IPS-18a (cell line): ENCODE data around the gene OR5L1.

Source experiments
- H3K27ac ChIP-seq: one replicate; pipeline ENCODE4 v1.5.1; 2013; ENCODE audit warnings: low read length
- H3K27me3 ChIP-seq: one replicate; pipeline ENCODE4 v1.6.1; 2013; ENCODE audit warnings: mild to moderate bottlenecking, low read length; ENCODE audit not compliant: control insufficient read depth, insufficient read depth
- H3K36me3 ChIP-seq: one replicate; pipeline ENCODE4 v1.6.1; 2013; ENCODE audit warnings: low read depth, low read length; ENCODE audit not compliant: control insufficient read depth
- H3K4me1 ChIP-seq: one replicate; pipeline ENCODE4 v1.6.1; 2013; ENCODE audit warnings: low read depth, low read length; ENCODE audit not compliant: control insufficient read depth
- H3K4me3 ChIP-seq: one replicate; pipeline ENCODE4 v1.5.1; 2013; ENCODE audit warnings: low read length
- H3K9ac ChIP-seq: one replicate; pipeline ENCODE4 v1.6.1; 2013; ENCODE audit warnings: mild to moderate bottlenecking, low read length, moderate library complexity
- H3K9me3 ChIP-seq: one replicate; pipeline ENCODE4 v1.6.1; 2013; ENCODE audit warnings: low read depth, low read length; ENCODE audit not compliant: control insufficient read depth

The OR5L1 gene

DNA sequence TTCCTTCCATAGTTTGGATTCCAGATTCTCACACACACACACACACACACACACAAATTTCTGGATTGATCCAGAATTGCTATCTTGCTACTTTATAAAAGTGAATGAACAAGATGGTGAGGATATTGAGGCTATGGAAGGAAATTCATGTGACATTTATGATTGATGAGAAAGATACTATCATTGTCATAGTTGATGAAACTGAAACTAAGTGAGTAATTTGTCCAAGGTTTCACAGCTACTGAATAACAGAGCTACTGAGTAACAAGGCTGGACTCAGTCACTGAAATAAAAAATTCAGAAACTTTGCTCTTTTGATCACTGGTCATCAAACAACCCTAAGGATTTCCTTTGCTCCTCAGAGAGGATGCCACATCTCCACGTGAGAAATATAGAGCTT, 43.5 kb downstream of the OR5L1 start:
- Histone ChIP-seq H3K9ac (no peak overlapping the region), H3K9me3 (peaks cover 82% of the 10 kb centered on the region), H3K27ac (no peak overlapping the region), H3K4me1 (no peaks in the 10 kb centered on the region), H3K4me3 (no peak overlapping the region), H3K27me3 (no peaks in the 10 kb centered on the region), H3K36me3 (no peaks in the 10 kb centered on the region)
